GM23338 (cell line): ENCODE data around the gene SLC10A3.

ENCODE experiments used
- CTCF ChIP-seq, 2 experiments: fragments of 200-600 bp in 1 of 2; sonication (generic) in 1 of 2; conservative IDR thresholded peaks; 2 replicates each; pipeline versions ENCODE4 v1.5.1 to v1.6.1; 2016 to 2017; ENCODE audit warnings: antibody characterized with exemption in 2 of 2, low read depth in 2 of 2, mild to moderate bottlenecking in 2 of 2, moderate library complexity in 1 of 2
- REST ChIP-seq: IDR thresholded peaks from one replicate; pipeline ENCODE4 v1.6.1; 2018; ENCODE audit warnings: antibody characterized with exemption; ENCODE audit not compliant: unreplicated experiment

GRCh38 chrX:154502098-154502497, 11.7 kb upstream of the SLC10A3 start:
- no peak for TF ChIP-seq CTCF (conservative IDR thresholded peaks at IDR 0.05; ENCODE audit: low read depth in 2 of 2)
- TF ChIP-seq REST = no peak
